ENCODE measurements around the gene NTNG1.
"Not testable (repeated sequence)": the region's sequence is repeated elsewhere in the genome, so short reads cannot be mapped to it uniquely, and the experiment has no call there.

Gene NTNG1

GRCh38 chr1:107147843-107148242, 7.0 kb downstream of the NTNG1 start:
- DNase-seq = no peak

- DNase-seq = no peak
Observed at GRCh38 chr1:107149946-107150345, 9.1 kb downstream of the NTNG1 start.

- no peak for DNase-seq
Observed at GRCh38 chr1:107151295-107151694, 10.5 kb downstream of the NTNG1 start.

- no peak for DNase-seq
Observed at GRCh38 chr1:107152395-107152794, 11.6 kb downstream of the NTNG1 start.

GRCh38 chr1:107153014-107153413, 12.2 kb downstream of the NTNG1 start:
- no peak for DNase-seq

GRCh38 chr1:107158496-107158895, 17.7 kb downstream of the NTNG1 start:
- no peak for DNase-seq

GRCh38 chr1:107158991-107159390, 18.2 kb downstream of the NTNG1 start:
- DNase-seq = no peak

GRCh38 chr1:107162745-107163144, 21.9 kb downstream of the NTNG1 start:
- no peak for DNase-seq

- DNase-seq = not testable (repeated sequence)
Observed at GRCh38 chr1:107164901-107165300, 24.1 kb downstream of the NTNG1 start.

- DNase-seq = no peak
Observed at GRCh38 chr1:107169615-107170014, 28.8 kb downstream of the NTNG1 start.

GRCh38 chr1:107171333-107171732, 30.5 kb downstream of the NTNG1 start:
- DNase-seq = no peak

- no peak for DNase-seq
Observed at GRCh38 chr1:107172450-107173170, 31.8 kb downstream of the NTNG1 start.

- no peak for DNase-seq
Observed at GRCh38 chr1:107175102-107175909, 34.5 kb downstream of the NTNG1 start.

- DNase-seq = no peak
Observed at GRCh38 chr1:107181253-107181969, 40.6 kb downstream of the NTNG1 start.

GRCh38 chr1:107183011-107183410, 42.2 kb downstream of the NTNG1 start:
- no peak for DNase-seq

GRCh38 chr1:107184888-107185287, 44.0 kb downstream of the NTNG1 start:
- no peak for DNase-seq

- no peak for DNase-seq
Observed at GRCh38 chr1:107187399-107187798, 46.6 kb downstream of the NTNG1 start.

- no peak for DNase-seq
Observed at GRCh38 chr1:107188160-107188559, 47.3 kb downstream of the NTNG1 start.

- DNase-seq = no peak
Observed at GRCh38 chr1:107194380-107194779, 53.5 kb downstream of the NTNG1 start.

- DNase-seq = no peak
Observed at GRCh38 chr1:107195476-107195875, 54.6 kb downstream of the NTNG1 start.

- DNase-seq = no peak
Observed at GRCh38 chr1:107196973-107197562, 56.2 kb downstream of the NTNG1 start.

- no peak for DNase-seq
Observed at GRCh38 chr1:107198561-107198960, 57.7 kb downstream of the NTNG1 start.

- DNase-seq = no peak
Observed at GRCh38 chr1:107200631-107201030, 59.8 kb downstream of the NTNG1 start.
